Medulla oblongata (tissue), 1 donor: ENCODE measurements around the gene SDSL.

ENCODE experiments used
- DNase-seq: peaks from one replicate; pipeline ENCODE4 v3.0.0-alpha.2; 2015; ENCODE audit errors: extremely low spot score

The SDSL gene

GRCh38 chr12:113448873-113449272 lies 26.7 kb downstream of the SDSL start:
- DNase-seq = no peak

GRCh38 chr12:113449299-113449698 lies 27.1 kb downstream of the SDSL start:
- no peak for DNase-seq

- no peak for DNase-seq
These were observed 27.7 kb downstream of the SDSL start for GRCh38 chr12:113449839-113450238.

- no peak for DNase-seq
These were observed 30.3 kb downstream of the SDSL start for GRCh38 chr12:113452458-113452857.

- no peak for DNase-seq
These were observed 31.1 kb downstream of the SDSL start for GRCh38 chr12:113453330-113453729.

- no peak for DNase-seq
These were observed 34.0 kb downstream of the SDSL start for GRCh38 chr12:113456199-113456598.

GRCh38 chr12:113456761-113457160 lies 34.6 kb downstream of the SDSL start:
- DNase-seq = no peak

- DNase-seq = no peak
These were observed 35.0 kb downstream of the SDSL start for GRCh38 chr12:113457185-113457584.

- DNase-seq = no peak
These were observed 35.5 kb downstream of the SDSL start for GRCh38 chr12:113457710-113458109.

GRCh38 chr12:113459981-113460380 lies 37.8 kb downstream of the SDSL start:
- DNase-seq = no peak

- no peak for DNase-seq
These were observed 39.5 kb downstream of the SDSL start for GRCh38 chr12:113461666-113462065.

- DNase-seq = peak; percentile 85
These were observed 40.1 kb downstream of the SDSL start for GRCh38 chr12:113462117-113462774.

- DNase-seq = no peak
These were observed 41.0 kb downstream of the SDSL start for GRCh38 chr12:113462998-113463745.

- no peak for DNase-seq
These were observed 41.7 kb downstream of the SDSL start for GRCh38 chr12:113463746-113464451.

- no peak for DNase-seq
These were observed 42.2 kb downstream of the SDSL start for GRCh38 chr12:113464452-113464775.

GRCh38 chr12:113464852-113465719 lies 42.9 kb downstream of the SDSL start:
- no peak for DNase-seq

- DNase-seq = no peak
These were observed 43.8 kb downstream of the SDSL start for GRCh38 chr12:113465808-113466453.

GRCh38 chr12:113466454-113467141 lies 44.4 kb downstream of the SDSL start:
- DNase-seq = no peak

- DNase-seq = no peak
These were observed 44.9 kb downstream of the SDSL start for GRCh38 chr12:113467142-113467501.

GRCh38 chr12:113467502-113468364 lies 45.6 kb downstream of the SDSL start:
- no peak for DNase-seq
